ENCODE measurements around the gene CHST9.

DNA sequence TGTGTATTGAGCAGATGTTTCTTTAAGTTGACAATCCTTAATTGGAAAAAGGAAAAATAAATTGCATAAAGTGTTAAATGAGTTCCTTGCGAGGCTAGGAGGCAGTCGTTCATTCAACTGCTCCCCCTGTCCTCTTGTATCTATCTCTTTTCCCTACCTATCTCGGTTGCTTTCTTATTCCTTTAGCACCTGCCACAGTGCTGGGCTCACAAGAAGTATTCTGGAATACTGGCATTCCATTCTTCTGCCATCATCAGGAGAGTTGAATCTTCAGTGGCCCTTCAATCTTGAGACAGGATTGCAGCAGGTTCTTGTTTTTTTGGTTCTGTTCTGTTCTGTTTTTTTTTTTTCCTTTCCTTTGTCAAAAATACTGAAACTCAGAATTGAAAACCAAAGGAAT lies 176.5 kb downstream of the CHST9 start:
- no peak for TF ChIP-seq POLR2A (IDR thresholded peaks at IDR 0.05)
- no peak for TF ChIP-seq CTCF (IDR thresholded peaks at IDR 0.05)
